ENCODE measurements around the gene HAO2. TPM values are rescaled to one million over a fixed set of nuclear protein-coding genes. Genes with fewer than 3 reads are reported as not detected.

The HAO2 gene
- total and polyA plus RNA-seq, 10 donors, result 0.10 to 0.25 (median 0.12) TPM; not detected in 7

- TF ChIP-seq, protein P1, sequence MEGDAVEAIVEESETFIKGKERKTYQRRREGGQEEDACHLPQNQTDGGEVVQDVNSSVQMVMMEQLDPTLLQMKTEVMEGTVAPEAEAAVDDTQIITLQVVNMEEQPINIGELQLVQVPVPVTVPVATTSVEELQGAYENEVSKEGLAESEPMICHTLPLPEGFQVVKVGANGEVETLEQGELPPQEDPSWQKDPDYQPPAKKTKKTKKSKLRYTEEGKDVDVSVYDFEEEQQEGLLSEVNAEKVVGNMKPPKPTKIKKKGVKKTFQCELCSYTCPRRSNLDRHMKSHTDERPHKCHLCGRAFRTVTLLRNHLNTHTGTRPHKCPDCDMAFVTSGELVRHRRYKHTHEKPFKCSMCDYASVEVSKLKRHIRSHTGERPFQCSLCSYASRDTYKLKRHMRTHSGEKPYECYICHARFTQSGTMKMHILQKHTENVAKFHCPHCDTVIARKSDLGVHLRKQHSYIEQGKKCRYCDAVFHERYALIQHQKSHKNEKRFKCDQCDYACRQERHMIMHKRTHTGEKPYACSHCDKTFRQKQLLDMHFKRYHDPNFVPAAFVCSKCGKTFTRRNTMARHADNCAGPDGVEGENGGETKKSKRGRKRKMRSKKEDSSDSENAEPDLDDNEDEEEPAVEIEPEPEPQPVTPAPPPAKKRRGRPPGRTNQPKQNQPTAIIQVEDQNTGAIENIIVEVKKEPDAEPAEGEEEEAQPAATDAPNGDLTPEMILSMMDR (IDR thresholded peaks at IDR 0.05 in 8 of 11, conservative IDR thresholded peaks at IDR 0.05 in 3 of 11), result no peak
- TF ChIP-seq POLR2AphosphoS5 (IDR thresholded peaks at IDR 0.05) (no peak), POLR2A (IDR thresholded peaks at IDR 0.05) (no peak)
- intact Hi-C loops (cut with DNase I; ENCODE audit: low total_unique reads), result no loop called here
- no peak overlapping the region for H3K27ac ChIP-seq
Observed at GRCh38 chr1:119385650-119386049, 17.1 kb downstream of the HAO2 start.

GRCh38 chr1:119387858-119388257 lies 19.3 kb downstream of the HAO2 start:
- Histone ChIP-seq H3K36me3 (no peaks in the 10 kb centered on the region), H3K4me1 (no peaks in the 10 kb centered on the region), H3K4me3 (no peak overlapping the region), H3K27me3 (replicated peaks in 1 of 7) (peaks cover 0 to 11% (median 0%) of the 10 kb centered on the region in 7 donors), H3K9me3 (no peaks in the 10 kb centered on the region), H3K27ac (no peak overlapping the region)
- TF ChIP-seq, protein P1 (IDR thresholded peaks at IDR 0.05 in 8 of 11, conservative IDR thresholded peaks at IDR 0.05 in 3 of 11), result no peak
- TF ChIP-seq POLR2A (IDR thresholded peaks at IDR 0.05) (no peak), POLR2AphosphoS5 (IDR thresholded peaks at IDR 0.05) (no peak)
- no peak for DNase-seq
- 36 to 47% (median 40%) methylated on average over 3 of the region's 3 CpGs for WGBS, 5 donors
- intact Hi-C loops (cut with DNase I; ENCODE audit: low total_unique reads), result no loop called here

More at GRCh38 chr1:119385650-119386049, 17.1 kb downstream of the HAO2 start:
- Histone ChIP-seq H3K4me3 (no peak overlapping the region), H3K36me3 (no peaks in the 10 kb centered on the region), H3K4me1 (no peaks in the 10 kb centered on the region), H3K9me3 (no peaks in the 10 kb centered on the region), H3K27me3 (replicated peaks in 1 of 7) (peaks cover 0 to 5% (median 0%) of the 10 kb centered on the region in 7 donors)
- WGBS, 5 donors, result 87 to 100% (median 94%) methylated on average over 1 of the region's 1 CpG
- no peak for DNase-seq

DNA sequence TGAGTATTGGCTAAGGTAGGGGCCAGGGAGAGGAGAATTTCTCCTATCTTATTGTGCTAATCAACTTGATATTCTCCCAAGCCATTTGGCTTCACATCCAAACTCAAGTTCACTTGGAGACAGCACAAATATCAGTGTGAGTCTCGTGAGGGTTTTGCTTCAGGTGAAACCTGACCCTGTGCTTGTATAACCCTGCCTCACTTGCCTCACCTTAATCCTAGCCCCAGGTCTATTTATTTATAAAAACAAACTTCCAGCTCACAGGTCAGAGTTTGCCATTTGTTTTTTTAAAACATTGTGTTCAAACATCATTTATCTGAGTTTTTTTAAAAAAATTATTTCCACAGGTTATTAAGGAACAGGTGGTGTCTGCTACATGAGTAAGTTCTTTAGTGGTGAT lies 19.9 kb downstream of the HAO2 start:
- no peak for TF ChIP-seq POLR2AphosphoS5 (IDR thresholded peaks at IDR 0.05)
- no peak for TF ChIP-seq POLR2A (IDR thresholded peaks at IDR 0.05)
- TF ChIP-seq, protein P1 (IDR thresholded peaks at IDR 0.05 in 8 of 11, conservative IDR thresholded peaks at IDR 0.05 in 3 of 11), result no peak
- 41 to 68% (median 55%) methylated on average over 1 of the region's 1 CpG for WGBS, 5 donors

GRCh38 chr1:119390526-119390925 lies 21.9 kb downstream of the HAO2 start:
- no peak overlapping the region for H3K27ac ChIP-seq
- TF ChIP-seq, protein P1 (IDR thresholded peaks at IDR 0.05 in 8 of 11, conservative IDR thresholded peaks at IDR 0.05 in 3 of 11), result no peak
- TF ChIP-seq POLR2A (IDR thresholded peaks at IDR 0.05) (no peak), POLR2AphosphoS5 (IDR thresholded peaks at IDR 0.05) (no peak)
- H3K4me3 ChIP-seq, result no peak overlapping the region
- no peaks in the 10 kb centered on the region for H3K9me3 ChIP-seq
- H3K27me3 ChIP-seq (replicated peaks in 1 of 7), result peaks cover 0 to 11% (median 0%) of the 10 kb centered on the region in 7 donors
- DNase-seq, result no peak
- H3K4me1 ChIP-seq, result no peaks in the 10 kb centered on the region
- no peaks in the 10 kb centered on the region for H3K36me3 ChIP-seq
- intact Hi-C loops (cut with DNase I; ENCODE audit: low total_unique reads), result no loop called here

More for the DNA sequence above, 19.9 kb downstream of the HAO2 start:
- intact Hi-C loops (cut with DNase I; ENCODE audit: low total_unique reads), result no loop called here
- H3K27me3 ChIP-seq (replicated peaks in 1 of 7), result peaks cover 0 to 11% (median 0%) of the 10 kb centered on the region in 7 donors
- no peaks in the 10 kb centered on the region for H3K4me1 ChIP-seq
- H3K27ac ChIP-seq, result no peak overlapping the region
- no peak for DNase-seq
- no peak overlapping the region for H3K4me3 ChIP-seq
- no peaks in the 10 kb centered on the region for H3K9me3 ChIP-seq
- no peaks in the 10 kb centered on the region for H3K36me3 ChIP-seq
